HG03354 (cell line): ENCODE data around the gene TRPM5.

Experiments
- ATAC-seq: cut with Tn5 transposase; IDR thresholded peaks from one replicate; pipeline ENCODE4 v1.9.1; 2021; ENCODE audit warnings: mild to moderate bottlenecking; ENCODE audit not compliant: unreplicated experiment, poor library complexity, severe bottlenecking

TRPM5 gene

DNA sequence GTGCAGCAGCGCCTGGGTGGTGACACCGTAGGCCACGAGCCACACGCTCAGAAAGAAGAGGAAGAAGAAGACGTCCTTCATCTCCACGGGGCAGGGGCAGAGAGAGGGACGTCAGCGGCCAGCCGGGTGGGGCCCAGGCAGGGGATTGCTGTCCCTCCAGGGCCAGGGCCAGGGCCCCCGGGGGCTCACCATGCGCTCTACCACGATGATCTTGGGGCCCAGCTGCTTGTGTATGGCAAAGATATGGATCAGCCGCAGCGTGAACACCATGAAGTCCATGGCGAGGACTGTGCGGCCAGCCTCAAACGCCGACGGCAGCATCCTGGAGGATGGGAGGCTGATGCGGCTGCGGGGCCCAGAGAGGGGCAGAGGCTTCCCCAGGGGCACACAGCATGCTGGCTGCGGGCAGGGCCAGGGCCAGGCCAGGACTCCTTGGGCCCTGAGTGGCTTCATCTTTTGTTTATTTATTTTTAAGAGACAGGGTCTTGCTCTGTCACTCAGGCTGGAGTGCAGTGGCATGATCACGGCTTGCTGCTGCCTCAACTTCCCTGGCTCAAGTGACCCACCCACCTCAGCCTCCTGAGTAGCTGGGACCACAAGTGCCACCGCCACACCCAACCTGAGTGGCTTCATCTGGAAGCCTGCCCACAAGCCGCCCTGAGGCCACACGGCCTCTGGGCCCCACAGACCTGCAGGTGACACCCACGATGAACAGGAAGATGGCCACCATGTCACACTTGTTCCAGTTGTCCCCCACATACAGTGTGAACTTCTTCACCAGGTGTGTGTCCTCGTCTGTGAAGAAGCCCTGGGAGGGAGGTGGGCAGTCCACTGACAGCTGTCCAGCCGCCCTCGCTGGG, 32.6 kb downstream of the TRPM5 start:
- ATAC-seq: no peak

DNA sequence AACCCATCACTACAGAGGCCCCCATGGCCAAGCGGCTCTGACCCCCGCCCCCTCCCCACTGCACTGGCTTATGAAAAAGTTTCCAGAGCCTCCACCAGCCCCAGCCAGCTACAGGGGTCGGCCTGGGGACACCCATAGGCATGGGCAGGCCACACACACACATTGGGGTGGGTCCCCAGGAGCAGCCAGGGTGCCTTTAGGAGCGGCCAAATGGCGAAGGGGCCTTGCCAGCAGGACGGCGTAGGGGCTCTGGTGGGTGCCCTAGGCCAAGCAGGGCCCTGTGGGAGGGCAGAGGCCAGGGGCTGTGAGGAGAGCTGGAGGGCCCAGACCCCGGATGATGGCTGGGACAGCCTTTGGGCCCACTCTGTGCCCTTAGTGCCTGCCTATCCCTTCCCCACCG, 33.7 kb downstream of the TRPM5 start:
- ATAC-seq: no peak

DNA sequence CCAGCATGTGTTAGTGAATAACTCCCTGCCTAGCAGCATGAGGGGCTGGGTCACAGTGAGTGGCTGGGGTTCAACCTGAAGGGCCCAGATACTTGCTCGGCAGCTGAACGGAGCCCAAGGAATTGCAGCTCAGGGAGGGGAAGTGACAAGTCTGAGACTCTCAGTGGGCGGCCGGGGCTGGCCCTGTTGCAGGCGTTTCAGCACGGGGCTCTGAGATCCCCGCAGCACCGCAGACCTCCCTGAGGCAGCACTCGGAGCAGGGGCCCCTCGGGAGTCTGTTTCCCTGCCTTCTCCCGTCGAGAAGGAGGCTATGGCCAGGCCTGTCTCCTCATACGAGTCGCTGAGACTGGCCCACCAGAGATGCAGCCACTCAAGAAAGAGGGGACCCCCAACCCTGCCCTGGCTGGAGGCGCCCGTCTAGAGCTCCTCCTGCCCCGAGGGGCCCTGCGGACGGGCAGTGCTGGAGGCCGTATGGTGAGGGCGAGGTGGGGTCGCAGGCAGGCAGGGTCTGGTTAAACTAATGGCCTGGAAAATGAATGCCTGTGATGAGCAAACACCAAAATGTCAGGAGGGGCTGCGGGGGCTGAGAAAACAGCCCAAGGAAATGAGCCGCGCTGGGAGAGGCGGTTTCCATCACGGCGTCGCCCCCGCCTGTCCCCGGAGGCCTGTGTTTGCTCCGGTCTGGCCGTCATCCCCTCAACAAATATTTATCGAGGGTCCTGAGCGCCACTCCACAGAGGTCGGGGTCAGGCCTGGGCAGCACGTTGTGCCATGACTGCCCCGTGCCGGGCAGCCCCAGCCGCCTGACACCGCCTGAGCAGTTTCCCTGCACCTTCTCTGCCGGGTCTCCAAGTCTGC, 34.5 kb downstream of the TRPM5 start:
- ATAC-seq: no peak

DNA sequence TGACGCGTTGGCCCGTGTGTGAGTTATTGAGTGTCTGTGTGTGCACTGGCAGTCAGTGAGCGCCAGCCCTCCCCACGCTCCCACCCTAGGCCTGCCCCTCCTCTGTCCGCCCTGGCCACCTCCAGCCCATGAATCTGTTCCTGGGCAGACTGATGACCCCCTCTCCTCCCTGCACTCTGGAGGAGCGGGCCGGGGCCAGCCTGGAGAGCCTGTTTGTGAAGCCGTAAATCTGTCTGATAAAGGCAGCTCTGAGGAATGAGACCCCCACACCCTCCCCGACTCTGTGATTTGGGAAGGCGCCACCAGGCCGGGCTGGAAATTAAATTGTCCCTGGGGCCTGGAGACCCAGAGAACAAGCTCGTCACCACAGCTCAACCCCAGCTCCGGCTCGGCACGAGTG, 35.2 kb downstream of the TRPM5 start:
- ATAC-seq: no peak

DNA sequence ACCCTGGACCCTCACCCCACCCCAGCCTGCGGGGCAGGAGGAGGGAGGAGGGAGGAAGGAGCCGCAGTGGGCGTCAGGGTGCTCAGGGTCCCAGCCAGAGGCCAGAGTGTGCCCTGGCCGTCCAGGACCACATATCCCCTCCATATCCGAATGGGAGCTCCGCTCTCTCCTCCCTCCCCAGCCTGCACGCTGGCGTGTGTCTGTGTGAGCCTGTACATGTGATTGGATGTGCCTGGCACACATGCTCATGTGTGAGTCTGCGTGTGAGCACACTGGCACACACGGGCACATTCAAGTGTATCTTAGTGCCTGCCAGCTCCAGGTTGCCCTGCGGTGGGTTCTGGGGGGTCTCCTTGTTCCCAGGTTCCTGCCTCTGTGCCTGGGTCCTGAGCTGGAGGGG, 35.6 kb downstream of the TRPM5 start:
- no peak for ATAC-seq

DNA sequence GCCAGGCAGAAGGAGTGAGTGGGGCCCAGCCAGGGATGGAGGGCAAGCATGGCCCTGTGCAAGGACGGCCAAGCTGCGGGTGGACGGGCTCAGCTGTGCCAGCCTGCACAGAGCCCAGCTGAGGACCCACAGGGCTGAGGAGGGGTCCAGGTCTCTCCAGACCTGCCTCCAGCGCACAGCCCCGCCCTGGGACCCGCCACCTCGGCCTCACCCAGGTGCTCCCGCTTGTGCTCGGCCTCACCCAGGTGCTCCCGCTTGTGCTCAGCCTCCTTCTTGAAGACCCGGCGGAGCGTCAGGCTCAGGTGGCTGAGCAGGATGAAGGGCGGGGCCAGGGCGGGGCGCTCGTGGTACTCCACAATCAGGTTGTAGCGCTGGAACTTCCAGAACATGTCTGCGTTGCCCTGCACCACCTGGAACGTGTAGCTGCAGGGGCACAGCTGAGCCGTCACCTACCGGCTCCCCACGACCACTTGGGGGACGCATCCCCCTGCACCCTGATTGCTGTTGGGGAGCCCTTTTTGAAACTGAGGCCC, 37.4 kb downstream of the TRPM5 start:
- ATAC-seq: no peak

DNA sequence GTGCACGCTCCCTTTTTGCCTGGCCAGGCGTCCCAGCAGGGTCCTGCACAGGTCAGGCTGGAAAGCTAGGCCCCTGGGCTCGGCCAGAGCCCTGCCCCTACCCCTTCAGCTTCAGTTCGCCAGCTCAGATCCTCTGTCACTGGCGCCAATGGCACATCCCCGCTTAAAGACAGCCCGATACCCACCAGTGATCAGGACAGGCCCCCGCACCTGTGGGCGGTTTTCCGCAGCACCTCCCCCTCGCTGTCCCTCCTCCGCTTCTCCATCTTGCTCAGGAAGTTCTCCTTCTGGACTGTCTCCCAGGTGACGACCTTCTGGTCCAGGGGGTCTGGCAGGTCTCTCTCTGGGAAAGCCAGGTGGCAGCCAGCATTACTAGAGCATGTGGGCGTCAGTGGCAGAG, 37.9 kb downstream of the TRPM5 start:
- no peak for ATAC-seq

DNA sequence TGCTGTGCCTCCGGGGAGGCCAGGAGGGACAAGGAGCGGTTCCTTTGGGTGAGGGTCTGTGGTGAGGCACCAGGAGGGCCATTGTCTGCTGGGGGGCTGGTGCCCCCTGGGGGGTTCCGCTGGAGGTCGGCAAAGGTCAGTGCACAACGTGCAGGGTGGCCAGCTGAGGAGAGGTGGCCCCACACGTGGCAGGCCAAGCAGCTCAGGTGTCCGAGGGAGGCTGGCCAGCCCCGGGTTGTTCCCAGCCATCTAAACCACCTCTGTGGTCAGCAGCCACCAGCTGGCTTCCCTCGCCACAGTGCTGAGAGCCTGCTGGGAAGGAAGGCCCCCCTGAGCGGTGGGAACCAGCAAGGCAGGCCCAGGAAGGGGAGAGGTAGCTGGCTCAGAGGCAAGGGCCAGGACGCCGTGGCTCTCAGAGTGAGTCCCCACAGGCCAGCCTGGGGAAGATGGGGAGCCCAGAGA, 39.5 kb downstream of the TRPM5 start:
- ATAC-seq: no peak

DNA sequence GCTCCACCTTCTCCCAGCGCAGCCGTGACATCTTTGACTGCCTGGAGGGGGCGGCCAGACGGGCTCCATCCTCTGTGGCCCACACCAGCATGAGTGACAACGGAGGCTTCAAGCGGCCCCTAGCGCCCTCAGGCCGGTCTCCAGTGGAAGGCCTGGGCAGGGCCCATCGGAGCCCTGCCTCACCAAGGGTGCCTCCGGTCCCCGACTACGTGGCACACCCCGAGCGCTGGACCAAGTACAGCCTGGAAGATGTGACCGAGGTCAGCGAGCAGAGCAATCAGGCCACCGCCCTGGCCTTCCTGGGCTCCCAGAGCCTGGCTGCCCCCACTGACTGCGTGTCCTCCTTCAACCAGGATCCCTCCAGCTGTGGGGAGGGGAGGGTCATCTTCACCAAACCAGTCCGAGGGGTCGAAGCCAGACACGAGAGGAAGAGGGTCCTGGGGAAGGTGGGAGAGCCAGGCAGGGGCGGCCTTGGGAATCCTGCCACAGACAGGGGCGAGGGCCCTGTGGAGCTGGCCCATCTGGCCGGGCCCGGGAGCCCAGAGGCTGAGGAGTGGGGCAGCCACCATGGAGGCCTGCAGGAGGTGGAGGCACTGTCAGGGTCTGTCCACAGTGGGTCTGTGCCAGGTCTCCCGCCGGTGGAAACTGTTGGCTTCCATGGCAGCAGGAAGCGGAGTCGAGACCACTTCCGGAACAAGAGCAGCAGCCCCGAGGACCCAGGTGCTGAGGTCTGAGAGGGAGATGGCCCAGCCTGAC, 41.2 kb downstream of the TRPM5 start:
- ATAC-seq: no peak

DNA sequence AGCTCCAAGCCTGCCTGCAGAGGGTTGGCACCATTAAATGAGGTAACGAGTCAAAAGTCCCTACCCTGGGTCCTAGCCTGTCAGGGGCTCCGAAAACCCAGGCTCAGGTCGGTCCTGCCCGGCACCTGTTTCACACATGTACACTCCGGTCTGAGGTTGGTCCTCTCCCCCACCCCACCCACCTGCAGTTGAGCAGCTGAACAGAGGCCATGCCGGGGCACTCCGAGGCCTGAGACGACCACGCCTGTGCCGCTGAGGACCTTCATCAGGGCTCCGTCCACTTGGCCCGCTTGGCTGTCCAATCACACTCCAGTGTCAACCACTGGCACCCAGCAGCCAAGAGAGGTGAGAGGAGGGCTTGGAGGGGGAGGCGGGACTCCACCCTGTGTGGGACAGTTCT, 42.2 kb downstream of the TRPM5 start:
- ATAC-seq: no peak

DNA sequence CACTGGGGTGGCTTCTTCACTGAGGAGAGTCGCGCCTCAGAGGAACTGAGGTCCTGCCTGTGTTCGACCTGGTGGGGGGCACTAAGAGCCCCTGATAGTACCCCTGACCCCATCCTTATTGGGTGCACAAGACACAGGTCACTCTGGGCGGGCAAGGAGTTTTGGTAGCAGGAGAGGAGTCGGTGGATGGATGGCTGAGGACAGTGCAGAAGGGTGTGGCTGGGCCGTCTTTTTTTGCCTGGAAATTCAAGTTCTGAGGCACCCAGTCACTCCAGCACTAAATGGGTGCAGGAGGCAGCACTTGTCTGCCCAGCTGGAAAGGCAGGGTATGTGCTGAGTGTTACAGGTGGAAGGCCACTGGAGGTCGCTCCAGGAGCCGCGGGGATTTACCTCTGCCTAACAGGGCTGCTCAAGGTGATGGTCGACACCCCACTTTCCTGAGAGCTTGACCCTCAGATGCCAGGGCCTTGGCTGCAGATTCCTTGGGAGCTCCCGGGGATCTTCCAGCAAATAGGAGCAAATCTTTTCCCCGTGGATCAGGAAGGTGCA, 42.8 kb downstream of the TRPM5 start:
- no peak for ATAC-seq

DNA sequence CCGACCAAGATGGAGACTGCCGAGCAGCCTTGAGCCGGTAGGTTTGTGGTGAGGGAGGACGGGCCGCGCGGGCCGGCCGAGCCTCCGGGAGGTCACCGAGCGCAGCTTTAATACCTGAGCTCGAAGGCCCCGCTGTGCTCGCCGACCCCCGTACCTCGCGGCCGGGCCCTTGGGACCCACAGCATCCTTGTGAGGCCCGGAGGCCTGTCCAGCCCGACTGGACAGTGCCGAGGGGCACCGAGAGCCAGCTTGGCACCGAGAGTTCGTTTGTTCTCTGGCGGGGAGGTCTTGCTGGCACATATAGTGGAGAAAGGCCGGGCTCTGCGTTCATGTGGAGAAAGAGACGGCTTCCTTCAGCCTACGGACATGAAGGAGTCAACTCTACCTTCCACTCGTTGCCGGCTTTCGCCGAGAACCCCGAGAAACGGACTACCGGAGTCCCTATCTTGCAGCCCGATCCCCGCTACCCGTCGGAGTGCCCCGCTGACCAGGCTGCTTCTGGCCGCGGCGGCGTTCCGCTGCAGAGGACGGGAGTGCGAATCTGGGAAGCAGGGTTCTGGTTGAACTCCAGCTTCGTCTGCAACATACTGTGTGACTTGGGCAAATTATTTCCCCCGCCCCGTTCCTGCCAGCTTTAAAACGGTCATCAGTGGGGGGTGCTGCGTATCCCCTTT, 43.4 kb downstream of the TRPM5 start:
- ATAC-seq: no peak

DNA sequence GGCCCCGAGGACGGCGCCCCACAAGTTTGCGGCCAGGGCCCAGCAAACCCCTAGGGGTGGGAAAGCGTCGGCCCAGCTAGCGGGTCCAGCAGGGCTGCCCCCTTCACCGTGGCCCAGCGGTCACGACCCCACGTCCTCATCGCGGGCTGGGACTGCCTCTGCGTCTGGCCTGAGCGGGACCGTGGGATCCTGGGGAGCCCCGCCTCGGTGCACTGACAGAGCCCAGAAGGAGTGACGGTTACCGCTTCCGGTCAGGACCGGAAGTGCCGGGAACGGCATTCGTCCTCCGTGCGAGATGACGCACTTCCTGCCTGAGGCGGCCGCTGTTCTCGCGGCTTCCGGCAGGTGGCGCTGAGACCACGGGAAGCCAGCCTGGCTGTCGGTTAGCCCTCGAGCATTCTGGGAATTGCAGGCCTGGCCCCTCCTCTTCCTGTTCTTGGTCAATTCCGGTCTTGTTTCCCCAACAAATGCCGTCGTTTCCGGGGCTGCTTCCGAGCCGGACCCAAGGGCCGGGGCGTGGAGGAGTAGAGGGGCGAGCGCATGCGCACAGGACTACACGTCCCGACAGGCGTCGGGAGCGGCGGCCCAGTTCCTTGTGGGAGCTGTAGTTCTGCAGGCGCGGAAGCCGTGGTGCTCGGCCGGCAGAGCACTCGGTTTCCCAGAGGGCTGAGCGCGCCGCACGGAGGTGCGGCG, 44.1 kb downstream of the TRPM5 start, which contains the start of gene TSSC4:
Gene TSSC4 (plus strand): TSS at position 682 of the 693 bp plus-strand sequence. CDS start 1,884 bp downstream, outside the sequence.
- ATAC-seq: peak; percentile 86

DNA sequence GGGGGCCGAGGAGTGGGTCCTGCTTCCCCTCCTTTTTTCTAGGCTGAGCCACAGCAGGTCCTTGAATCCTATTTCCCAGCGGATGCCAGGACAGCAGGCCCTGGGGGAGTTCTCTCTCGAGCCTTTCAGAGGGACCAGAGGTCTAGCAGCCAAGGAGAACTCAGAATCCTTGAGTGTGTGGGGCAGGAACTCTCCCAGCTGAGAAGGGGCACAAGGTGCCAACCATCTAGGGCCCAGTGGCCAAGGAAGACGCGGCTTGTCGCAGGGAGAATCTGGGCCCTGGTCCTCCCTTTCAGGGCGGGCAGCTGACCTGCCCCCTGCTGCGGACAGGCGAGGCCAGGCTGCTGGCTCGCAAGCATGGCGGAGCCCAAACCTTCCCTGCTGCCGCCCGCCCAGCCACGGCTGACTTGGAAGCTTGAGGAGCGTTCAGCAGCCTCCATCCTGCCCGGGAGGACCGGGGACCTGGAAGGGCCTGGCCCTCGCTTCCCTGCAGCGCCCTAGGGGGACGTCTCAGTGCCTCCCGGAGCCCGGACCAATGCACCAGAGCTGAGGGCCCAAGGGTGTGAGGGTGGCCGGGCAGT, 44.7 kb downstream of the TRPM5 start:
- no peak for ATAC-seq

DNA sequence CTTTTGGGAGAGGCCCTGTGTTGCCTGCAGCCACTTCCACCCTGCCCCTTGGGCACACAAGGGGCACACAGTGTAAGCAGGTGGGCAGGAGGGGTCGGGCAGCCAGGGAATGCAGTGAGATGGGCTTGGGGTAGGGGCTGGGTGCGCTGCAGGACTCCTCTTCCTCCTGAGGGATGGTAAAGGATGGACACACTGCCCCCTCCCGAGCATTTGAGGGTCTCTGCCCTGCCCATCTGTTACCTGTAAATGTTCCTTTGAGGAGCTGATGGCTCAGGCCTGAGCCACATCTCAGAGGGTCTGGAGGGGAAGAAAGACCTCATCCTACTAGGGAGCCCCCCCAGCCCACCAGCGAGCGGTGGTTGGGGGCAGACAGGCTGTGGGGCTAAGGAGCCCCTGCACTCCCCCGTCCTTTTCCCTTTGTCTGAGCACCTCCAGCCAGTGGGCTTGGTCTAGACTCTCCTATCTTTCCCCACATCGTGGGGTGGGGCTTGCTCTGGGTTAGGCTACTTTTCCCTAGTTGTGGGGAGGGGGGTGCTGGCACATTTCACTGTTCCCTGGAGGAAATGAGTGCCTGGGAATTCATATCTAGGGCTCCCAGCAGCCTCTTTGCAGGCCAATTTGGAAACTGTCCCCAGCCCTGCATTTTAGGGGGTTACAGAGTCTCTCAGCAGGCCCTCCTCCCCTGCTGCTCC, 45.5 kb downstream of the TRPM5 start:
- ATAC-seq: no peak

DNA sequence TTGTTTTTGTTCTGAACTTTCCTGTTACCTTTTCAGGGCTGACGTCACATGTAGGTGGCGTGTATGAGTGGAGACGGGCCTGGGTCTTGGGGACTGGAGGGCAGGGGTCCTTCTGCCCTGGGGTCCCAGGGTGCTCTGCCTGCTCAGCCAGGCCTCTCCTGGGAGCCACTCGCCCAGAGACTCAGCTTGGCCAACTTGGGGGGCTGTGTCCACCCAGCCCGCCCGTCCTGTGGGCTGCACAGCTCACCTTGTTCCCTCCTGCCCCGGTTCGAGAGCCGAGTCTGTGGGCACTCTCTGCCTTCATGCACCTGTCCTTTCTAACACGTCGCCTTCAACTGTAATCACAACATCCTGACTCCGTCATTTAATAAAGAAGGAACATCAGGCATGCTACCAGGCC, 47.3 kb downstream of the TRPM5 start:
- no peak for ATAC-seq

DNA sequence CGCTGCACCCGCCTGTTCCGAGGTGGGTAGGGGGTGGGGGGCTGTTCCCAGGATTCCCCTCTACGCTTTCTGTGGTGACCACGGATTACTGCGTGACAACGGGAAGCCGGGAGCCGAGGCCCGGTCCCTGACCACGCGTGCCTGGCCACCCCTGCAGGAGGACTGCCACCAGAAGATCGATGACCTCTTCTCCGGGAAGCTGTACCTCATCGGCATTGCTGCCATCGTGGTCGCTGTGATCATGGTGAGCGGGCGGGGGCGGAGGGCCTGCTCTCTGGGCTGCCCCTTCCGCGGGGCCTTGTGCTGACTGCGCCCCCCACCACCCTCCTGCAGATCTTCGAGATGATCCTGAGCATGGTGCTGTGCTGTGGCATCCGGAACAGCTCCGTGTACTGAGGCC, 47.8 kb downstream of the TRPM5 start:
- ATAC-seq: no peak

DNA sequence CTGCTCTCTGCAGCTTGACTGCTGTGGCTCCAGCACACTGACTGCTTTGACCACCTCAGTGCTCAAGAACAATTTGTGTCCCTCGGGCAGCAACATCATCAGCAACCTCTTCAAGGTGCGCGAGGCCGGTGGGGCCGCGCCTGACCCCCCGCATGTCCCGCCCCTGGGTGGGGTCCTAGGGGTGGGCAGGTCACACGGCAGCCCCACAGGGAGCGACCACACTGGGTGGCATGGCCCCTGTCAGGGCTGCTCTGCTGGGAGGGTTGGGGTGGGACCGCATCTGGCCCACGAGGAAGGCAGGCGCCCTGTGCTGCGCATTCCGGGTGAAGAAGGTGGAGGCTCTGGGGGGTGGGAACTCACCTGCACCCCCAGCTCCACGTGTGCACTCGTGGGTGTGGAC, 48.5 kb downstream of the TRPM5 start:
- no peak for ATAC-seq
